Kidney glomerular epithelial cell (primary cell): ENCODE data around the gene ANKRD55.
A peak's percentile ranks its signal among the peaks of the same experiment; 100 is the strongest.

Experiments used
- DNase-seq: peaks from one replicate; lab custom pipeline; 2025; lab: John Stamatoyannopoulos, UW

Gene ANKRD55

DNA sequence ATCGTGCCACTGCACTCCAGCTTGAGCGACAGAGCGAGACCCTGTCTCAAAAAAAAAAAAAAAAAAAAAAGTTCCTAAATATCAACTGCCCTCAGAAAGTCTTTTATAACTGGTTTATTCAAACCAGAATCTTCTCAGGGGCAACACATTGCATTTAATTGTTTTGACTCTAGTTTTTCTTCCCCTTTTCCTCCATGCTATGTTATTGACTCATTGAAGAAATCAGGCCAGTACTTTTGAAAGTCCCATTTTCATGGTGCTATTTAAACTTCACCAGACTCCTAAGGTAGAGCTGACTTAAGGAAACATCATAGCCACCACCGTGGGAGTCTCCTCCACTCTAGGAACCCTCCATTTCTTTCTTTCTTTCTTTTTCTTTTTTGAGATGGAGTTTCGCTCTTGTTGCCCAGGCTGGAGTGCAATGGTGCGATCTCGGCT lies 155.3 kb downstream of the ANKRD55 start:
- DNase-seq: no peak

DNA sequence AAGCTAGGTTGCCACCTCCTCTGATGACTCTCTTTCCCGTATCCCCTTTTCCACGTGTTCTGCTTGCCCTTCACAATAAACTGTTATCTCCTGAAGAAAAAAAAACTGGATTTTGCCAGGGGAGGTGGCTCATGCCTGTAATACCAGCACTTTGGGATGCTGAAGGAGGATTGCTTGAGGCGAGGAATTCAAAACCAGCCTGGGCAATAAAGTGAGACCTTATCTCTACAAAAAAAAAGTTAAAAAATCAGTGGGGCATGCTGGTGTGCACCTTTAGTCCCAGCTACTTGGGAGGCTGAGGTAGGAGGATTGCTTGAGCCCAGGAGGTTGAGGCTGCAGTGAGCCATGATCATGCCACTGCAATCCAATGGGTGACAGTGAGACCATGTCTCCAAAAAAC lies 156.6 kb downstream of the ANKRD55 start:
- no peak for DNase-seq

DNA sequence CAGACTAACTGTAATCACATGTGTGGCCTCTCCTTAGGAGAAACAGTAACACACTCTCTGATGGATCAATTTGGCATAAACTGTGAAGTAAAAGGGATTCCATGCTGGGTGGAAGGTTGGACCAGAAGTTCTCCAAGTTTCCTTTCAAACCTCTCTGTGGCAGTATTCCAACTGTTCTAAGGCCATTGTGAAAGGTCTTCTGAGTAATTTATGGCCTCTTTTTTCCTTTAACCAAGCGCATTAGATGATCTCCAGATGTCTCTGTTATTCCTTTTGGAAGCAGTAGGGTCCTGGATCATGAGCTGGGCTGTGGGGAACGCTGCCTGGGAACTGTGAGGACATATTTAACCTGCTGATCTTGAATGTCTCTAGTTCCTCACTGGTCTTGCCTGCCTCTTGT lies 157.8 kb downstream of the ANKRD55 start:
- DNase-seq: no peak

DNA sequence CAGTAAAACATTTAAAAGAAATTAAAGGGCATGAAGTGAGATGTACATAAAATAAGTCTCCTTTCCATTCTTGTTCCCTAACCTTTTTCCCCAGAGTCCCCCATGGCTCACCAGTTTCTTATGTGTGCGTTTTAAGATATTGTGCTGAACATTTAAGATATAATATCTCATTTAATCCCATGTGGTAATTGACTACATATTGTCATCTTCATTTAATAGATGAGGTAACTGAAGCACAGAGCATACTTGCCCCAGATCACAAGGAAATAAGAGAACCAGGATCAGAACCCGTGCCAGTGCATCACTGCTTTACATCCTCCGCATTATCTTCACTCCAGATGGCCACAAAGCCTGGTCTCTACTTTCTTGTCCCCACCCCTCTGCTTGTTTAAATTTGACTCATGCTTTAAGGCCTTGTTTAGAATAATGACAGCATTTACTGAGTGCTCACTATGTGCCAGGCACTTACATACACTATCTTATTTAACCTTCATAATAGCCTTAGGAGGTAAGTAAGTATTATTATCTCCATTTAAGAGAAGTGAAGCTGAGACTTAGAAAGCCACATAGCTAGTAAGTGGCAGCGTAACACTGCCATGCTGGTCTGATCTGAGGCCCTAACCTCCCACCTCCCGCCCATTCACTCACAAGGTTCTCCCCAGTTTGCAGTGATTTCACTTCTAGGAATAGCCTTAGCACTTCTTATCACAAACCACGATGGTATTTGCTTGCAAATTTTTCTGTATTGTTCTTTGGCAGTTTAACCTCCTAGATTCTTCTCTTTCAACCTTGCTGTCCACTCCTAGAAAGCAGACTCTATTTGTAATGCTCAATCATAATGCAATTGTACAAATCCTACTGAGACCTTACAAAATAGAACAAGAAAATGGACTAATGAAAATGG lies 160.0 kb downstream of the ANKRD55 start:
- no peak for DNase-seq

DNA sequence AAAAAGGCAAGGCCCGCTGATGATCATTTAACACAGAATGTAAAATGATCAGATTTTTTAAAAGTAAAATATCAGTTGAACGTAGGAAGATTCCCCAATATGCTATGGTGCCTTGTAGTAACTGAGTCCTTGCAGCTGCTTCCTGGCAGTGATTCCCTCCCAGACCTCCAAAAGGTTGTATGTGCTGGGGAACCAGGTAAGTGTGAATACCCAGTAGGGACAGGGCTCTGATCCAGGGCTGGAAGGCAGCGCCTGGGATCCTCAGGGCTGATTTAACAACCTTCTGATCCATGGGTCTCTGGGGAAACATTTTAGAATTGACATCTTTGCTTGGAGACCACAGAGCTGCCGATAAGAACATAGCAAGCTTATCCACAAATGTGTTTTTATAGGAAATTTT lies 161.7 kb downstream of the ANKRD55 start:
- DNase-seq: no peak

DNA sequence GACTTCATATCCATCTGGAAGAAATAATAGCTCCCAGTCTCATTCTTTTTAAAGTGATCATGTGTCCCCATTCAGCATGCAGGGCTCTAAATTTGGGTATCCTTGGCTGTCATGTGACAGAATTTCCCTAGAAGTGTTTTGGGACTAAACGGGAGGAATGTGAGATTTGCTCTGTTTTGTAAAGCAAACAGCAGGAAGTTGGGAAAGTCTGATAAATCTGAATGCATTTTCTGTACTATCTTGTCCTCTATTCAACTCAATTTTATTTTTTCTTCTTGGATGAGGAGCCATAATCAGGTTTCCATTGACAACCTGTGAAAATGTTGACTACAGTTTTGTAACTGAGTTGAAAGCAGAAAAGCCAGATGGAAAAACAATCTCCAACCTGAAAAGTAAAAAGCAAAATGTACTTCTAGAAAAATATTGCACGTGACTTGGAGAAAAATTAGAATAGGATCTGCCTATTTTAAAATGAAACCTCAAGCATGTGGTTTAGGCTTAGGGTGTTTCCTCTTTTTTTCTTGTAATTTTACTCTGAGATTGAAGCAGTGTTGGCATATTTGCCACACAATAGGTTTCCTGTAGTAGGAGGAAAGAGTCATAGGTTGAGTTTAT lies 162.2 kb downstream of the ANKRD55 start:
- no peak for DNase-seq

DNA sequence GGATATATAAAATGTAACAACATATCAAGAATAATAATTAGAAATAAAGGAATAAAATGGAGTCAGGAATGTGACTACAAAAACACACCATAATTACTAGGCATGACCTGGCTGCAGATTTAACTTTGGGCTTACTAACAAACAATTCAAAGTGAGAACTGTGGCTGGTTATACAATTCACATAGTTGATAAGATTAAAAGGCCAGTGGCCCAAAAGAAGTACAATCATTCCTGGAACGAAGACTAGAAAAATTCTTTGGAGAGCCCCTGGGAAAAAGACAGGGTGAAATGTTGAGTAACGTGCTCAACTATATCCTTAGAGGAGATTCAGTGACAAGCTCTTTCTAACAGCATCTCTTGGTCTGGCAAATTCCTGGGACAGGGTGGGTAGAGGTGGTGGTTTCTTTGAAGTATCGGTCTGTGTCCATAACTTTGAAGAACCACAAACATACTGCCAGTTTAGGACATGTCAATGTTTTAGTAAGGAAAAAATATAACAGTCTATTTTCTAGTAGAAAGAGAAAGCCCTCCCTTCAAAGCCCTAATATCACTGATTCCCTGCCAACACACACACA lies 163.4 kb downstream of the ANKRD55 start:
- DNase-seq: no peak

DNA sequence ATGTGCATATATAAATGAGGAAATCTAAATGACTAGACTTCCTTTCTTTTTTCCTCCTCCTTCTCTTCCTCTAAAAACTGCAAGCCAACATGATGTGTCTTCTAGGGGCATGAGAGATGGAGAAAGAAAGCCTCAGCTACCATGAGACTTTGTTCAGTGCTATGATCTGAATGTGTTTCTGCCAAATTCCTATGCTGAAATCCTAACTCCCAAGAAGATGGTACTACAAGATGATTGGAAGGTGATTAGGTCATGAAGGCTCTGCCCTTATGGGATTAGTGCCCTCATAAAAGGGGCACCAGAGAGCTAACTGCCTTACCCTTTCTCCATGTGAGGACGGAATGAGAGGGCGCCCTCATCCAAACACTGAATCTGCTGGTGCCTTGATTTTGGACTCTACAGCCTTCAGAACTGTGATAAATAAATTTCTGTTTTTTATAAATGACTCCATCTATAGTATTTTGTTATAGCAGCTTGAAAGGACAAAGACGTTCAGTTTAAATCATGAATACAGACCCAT lies 166.1 kb downstream of the ANKRD55 start:
- DNase-seq: no peak

DNA sequence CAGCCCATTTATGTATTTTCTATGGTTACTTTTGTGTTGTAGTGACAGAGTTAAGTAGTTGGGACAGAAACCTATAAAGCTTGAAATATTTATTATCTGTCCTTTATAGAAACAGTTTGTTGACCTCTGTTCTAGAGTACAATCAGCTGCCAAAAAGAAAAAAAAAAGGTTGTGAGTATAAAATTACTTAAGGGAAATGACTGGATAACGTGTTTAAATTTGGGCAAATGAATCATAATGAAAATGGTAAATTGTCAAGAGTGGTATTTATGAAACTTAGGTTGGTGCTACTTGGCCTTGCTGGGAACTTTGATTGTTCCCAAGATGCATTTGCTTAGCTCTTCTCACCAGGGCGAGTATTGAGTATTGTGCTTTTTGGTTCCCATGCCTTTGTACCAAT lies 168.1 kb downstream of the ANKRD55 start:
- DNase-seq: no peak

DNA sequence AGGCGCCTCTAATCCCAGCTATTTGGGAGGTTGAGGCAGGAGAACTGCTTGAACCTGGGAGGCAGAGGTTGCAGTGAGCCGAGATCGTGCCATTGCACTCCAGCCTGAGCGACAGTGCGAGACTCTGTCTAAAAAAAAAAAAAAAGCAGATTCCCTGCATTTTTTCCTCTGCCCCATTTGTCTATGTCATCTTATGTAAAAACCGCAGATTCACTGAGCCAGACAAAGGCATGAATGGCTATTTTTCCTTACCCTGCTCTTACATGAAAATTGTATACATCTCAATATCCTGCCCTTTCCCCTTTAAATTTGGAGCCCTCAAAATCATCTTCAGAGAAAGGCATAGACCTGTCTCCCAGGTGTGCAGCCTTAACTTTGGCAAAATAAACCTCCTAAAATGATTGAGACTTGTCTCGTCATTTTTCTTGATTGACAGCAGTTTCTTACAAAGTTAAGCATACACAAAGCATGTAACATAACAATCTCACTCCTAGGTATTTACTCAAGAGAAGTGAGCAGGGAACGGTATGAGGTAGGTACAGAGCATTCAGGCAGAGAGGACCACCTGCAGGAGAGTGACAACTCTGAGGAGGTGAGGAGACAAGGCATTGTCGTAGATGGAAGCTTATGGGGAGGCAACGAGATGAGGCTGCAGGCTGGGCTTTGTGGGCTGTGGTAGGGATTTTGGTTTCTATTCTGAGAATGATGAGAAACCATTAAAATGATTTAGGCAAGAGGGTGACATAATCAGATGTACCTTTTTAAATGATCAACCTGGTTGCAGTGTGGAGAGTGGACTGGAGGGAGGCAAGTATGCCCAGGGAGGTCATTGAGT lies 172.6 kb downstream of the ANKRD55 start:
- DNase-seq: peak; percentile 65

DNA sequence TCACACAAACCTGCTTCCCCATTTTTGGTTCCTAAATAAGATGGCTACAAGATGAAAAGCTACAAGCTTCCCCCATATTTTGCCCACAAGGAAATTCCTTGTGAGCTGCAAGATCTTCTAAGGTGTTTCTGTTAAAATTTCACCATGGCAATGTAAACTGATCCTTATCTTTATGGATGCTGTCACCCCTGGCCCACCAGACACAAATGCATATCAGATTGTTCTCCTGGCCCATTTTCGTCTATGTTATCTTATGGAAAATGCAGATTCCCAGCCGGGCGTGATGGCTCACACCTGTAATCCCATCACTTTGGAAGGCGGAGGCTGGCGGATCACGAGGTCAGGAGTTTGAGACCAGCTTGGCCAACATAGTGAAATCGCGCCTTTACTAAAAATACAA lies 173.3 kb downstream of the ANKRD55 start:
- no peak for DNase-seq

DNA sequence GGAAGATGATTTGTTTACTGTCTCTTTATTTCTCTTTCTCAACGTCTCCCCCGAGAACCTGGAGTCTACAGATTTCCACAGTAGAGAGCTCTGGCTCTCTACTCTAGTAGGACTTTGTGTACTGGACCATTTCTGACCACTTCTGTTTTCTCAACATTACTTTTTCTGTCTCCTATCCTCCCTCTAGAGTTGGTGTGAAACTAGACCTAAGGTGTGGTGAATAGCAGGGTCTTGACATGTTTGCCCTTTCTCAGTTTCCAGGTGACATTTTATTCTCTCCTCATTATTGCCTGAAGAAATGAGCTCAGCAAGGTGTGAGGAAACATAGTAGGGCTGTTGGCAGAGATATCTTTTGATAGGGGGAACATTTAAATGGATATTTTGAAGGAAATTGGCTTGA lies 176.3 kb downstream of the ANKRD55 start:
- no peak for DNase-seq

DNA sequence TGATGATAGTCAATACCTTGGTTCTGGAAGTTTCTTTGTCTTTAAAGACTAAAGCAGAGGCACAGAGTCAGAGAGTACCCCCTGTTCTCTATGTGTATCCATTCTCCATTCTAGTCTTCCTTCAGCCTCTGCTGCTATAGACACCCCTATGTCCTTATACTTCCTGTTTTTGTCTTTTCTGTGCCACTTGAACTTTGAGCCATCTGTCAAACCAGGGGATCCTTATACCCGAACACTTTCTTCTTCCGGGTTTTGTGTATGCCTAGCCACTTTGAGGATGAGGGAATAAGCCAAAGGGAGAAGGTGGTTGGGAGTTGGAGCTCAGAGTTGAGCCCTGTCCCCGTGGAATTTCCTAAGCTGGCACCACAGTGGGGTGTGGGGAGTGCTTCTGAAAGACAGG lies 177.3 kb downstream of the ANKRD55 start:
- DNase-seq: no peak

DNA sequence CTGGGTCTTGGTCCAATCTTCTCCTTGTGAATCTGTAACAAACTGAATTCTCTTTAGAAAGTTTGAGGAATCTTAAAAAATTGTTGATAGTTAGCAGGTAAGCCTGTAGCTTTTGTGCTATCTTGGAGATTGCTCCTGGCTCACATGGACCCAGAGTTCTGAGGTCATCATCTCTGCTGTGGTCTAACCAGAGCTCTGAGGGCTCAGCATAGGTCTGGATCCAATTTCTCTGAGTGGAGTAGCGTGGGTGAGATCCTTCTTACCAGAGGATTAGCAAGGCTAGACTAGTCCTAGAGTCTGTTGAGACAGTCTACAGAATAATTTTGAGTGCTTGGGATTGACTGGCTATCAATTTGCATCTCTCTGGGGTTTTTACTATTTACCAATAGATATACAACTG lies 177.8 kb downstream of the ANKRD55 start:
- no peak for DNase-seq

DNA sequence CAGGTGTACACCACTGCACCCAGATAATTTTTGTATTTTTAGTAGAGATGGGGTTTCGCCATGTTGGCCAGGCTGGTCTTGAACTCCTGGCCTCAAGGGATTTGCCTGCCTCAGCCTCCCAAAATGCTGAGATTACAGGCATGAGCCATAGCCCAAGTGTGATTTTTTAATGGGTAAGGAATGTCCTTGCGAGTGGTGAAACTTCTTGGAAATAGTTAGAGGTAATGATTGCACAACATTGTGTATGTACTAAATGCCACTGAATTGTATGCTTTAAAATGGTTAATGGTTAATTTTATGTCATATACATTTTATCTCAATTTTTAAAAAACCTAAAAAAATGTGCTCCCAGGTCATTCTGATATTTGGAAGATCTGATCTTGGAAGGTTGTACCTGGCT lies 178.5 kb downstream of the ANKRD55 start:
- no peak for DNase-seq

DNA sequence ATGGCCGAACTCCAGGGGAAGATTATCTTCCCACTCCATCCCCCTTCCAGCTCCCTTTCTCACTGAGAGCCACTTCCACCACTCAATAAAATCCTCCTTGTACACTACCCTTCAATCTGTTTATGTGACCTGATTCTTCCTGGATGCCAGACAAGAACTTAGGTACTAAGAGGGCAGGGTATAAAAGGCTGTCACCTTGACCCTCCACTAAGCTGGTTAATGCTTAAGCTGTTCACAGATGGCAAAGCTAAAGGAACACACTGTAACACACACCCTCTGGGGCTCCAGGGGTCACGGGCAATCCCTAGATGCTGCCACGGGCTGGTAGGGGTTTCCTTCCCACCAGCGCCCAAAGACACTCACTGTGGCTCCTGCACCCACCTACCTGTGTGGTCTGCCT lies 179.8 kb downstream of the ANKRD55 start:
- DNase-seq: no peak

DNA sequence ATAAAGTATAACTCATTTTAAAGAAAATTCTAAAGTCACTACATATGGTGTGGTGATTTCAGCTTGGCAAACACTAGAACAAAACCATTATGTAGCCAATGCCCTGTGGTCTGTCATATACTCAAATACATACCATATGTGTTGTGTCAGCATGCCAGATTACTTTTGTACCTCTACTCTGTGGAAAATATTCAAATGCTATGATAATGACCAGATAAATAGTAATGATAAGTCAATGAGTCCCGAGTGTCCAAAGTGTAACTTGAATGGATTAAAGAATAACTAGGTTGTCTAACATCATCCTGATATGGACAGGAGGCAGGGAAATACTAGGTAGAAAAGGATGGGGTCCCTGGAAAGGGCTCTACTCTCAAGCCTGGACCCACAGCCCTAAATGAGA lies 180.4 kb downstream of the ANKRD55 start:
- DNase-seq: no peak

DNA sequence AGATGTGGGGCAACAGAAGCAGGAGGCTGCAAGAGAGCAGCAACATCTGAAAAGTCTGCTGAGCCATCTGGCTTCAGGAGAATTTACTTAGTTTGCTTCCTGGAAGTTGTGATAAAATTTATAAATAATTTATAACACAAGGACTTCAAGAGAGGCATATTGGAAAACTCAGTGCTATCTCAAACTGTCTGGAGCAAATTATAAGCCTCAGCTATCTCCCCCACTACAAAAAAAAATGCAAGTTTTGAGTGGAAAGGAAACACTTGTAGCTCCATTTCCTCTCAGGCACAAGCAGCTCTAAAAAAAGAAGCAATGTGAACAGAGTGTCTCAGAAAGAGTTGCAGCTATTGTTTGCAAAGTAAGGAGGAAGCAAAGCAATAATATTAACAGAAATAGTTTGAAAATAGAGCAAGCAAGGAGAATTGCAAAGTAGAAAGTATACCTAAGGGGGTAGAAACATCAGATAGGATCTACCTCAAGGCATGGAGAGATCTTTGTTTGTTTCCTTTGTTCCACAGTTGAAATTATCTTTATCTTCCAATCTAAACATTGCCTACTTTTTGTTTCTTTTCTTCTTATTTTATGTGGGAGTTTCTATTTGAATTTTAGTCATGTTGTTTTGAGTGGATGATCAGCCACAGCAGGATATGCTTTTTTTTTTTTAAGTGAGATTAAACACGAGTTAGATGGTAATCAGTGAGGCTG lies 182.4 kb downstream of the ANKRD55 start:
- DNase-seq: no peak
